Activated T-cell treated with anti-CD3 and anti-CD28 coated beads, Interleukin-2, amount 50 U/mL, for 4 hours (primary cell): ENCODE data around the gene SYCN. TPM values are rescaled to one million over a fixed set of nuclear protein-coding genes. Genes with fewer than 3 reads are reported as not detected.

Experiments
- total RNA-seq, 3 donors: library from RNA; stranded (reverse); gene quantifications; one replicate each; pipeline ENCODE4 v1.2.1, GENCODE V29; 2021

The SYCN gene
- total RNA-seq, 3 donors from 2014 or later, result 0.37 to 0.58 TPM; not detected in 1

Other genes starting within 250 kb of the SYCN start
- gene FBXO17, start 228.5 kb downstream of the SYCN start, total RNA-seq, result under 1 TPM; 0.10 to 0.29 (median 0.14) TPM
- under 1 TPM; 0.18 to 0.63 (median 0.20) TPM for gene FBXO27, start 171.7 kb downstream of the SYCN start, total RNA-seq
- gene ACP7, start 119.9 kb downstream of the SYCN start, total RNA-seq, result under 1 TPM in 1 of 3 donors, not detected in 2; 0.20 TPM
- gene PAK4, start 78.5 kb downstream of the SYCN start, total RNA-seq, result 10 to 100 TPM; 21.3 to 24.4 (median 23.5) TPM
- gene NCCRP1, start 7.3 kb downstream of the SYCN start, total RNA-seq, result not detected
- gene IFNL3, start 40.7 kb upstream of the SYCN start, total RNA-seq, result not detected
- not detected for gene IFNL4, start 44.6 kb upstream of the SYCN start, total RNA-seq
- not detected for gene IFNL2, start 64.1 kb upstream of the SYCN start, total RNA-seq
- not detected for gene IFNL1, start 92.1 kb upstream of the SYCN start, total RNA-seq
- 1 to 10 TPM; 4.2 to 6.7 (median 6.6) TPM for gene LRFN1, start 116.6 kb upstream of the SYCN start, total RNA-seq
- gene GMFG, start 131.8 kb upstream of the SYCN start, total RNA-seq, result 100 to 1,000 TPM; 147 to 181 (median 178) TPM
- gene SAMD4B, start 138.2 kb upstream of the SYCN start, total RNA-seq, result 10 to 100 TPM; 72.6 to 81.6 (median 81.1) TPM
- gene PAF1, start 186.8 kb upstream of the SYCN start, total RNA-seq, result 10 to 100 TPM; 48.0 to 50.8 (median 50.2) TPM
- gene MED29, start 187.1 kb upstream of the SYCN start, total RNA-seq, result 10 to 100 TPM; 39.5 to 43.1 (median 39.7) TPM
- gene ZFP36, start 202.6 kb upstream of the SYCN start, total RNA-seq, result 10 to 100 TPM; 39.5 to 50.8 (median 43.7) TPM
- 10 to 100 TPM; 22.0 to 23.7 (median 22.0) TPM for gene PLEKHG2, start 208.4 kb upstream of the SYCN start, total RNA-seq
- 1,000 to 10,000 TPM; 3,250 to 3,505 (median 3,474) TPM for gene RPS16, start 231.7 kb upstream of the SYCN start, total RNA-seq
- 100 to 1,000 TPM; 193 to 201 (median 197) TPM for gene SUPT5H, start 241.3 kb upstream of the SYCN start, total RNA-seq